AG04449 (cell line): Measurements from ENCODE around the gene DEFB112.

ENCODE experiments used
- CTCF ChIA-PET: fragments of 350-600 bp; formaldehyde crosslinking; extraction: SDS; loops from one replicate; lab custom pipeline; 2021; ENCODE audit warnings: antibody characterized with exemption; lab: Yijun Ruan, JAX
- POLR2A ChIA-PET: fragments of 400-600, 350-600 bp; formaldehyde crosslinking; extraction: SDS; loops from one replicate; lab custom pipeline; 2020; ENCODE audit warnings: antibody characterized with exemption, inconsistent platforms; lab: Yijun Ruan, JAX
- DNase-seq: peaks from one replicate; pipeline ENCODE4 v3.0.0-alpha.2; 2010; ENCODE audit warnings: low read depth, low spot score
- H3K4me3 ChIP-seq: 2 replicates; pipeline ENCODE4 v1.5.1; 2011; ENCODE audit warnings: low read depth, mild to moderate bottlenecking, control low read depth, low read length
- TF ChIP-seq, protein P1 (sequence below): IDR thresholded peaks from one replicate; pipeline ENCODE4 v1.5.1; 2011; ENCODE audit warnings: mild to moderate bottlenecking, moderate library complexity, low read length, control low read depth, inconsistent platforms; ENCODE audit not compliant: insufficient read depth; ENCODE audit errors: missing control alignments

The DEFB112 gene

DNA sequence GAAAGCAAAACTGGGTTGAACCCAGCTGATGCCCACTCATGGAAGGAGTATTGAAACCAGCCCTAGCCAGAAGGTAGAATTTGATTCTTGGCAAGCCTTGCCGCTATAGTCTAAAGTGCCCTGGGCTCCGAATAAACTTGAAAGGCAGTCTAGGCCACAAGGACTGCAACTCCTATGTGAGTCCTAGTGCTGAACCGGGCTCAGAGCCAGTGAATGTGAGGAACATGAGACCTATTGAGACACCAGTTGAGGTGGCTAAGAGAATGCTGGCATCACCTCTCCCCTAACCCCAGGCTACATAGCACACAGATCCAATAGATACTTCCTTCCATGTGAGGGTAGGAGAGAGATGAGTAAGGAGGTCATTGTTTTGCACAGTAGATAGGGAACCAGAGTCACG, 24.5 kb downstream of the DEFB112 start:
- ChIA-PET POLR2A (no interaction called here), CTCF (no interaction called here)
- no peak for DNase-seq
- no peak overlapping the region for H3K4me3 ChIP-seq
- TF ChIP-seq, protein P1, sequence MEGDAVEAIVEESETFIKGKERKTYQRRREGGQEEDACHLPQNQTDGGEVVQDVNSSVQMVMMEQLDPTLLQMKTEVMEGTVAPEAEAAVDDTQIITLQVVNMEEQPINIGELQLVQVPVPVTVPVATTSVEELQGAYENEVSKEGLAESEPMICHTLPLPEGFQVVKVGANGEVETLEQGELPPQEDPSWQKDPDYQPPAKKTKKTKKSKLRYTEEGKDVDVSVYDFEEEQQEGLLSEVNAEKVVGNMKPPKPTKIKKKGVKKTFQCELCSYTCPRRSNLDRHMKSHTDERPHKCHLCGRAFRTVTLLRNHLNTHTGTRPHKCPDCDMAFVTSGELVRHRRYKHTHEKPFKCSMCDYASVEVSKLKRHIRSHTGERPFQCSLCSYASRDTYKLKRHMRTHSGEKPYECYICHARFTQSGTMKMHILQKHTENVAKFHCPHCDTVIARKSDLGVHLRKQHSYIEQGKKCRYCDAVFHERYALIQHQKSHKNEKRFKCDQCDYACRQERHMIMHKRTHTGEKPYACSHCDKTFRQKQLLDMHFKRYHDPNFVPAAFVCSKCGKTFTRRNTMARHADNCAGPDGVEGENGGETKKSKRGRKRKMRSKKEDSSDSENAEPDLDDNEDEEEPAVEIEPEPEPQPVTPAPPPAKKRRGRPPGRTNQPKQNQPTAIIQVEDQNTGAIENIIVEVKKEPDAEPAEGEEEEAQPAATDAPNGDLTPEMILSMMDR, result no peak

- ChIA-PET POLR2A (no interaction called here), CTCF (no interaction called here)
- TF ChIP-seq, protein P1, result no peak
These were observed 27.8 kb downstream of the DEFB112 start, which contains the start of gene DEFB110 for GRCh38 chr6:50021894-50022293. Gene DEFB110, minus strand, starts transcription at chr6:50021994. Its CDS starts 59 bp downstream, at chr6:50021935.

DNA sequence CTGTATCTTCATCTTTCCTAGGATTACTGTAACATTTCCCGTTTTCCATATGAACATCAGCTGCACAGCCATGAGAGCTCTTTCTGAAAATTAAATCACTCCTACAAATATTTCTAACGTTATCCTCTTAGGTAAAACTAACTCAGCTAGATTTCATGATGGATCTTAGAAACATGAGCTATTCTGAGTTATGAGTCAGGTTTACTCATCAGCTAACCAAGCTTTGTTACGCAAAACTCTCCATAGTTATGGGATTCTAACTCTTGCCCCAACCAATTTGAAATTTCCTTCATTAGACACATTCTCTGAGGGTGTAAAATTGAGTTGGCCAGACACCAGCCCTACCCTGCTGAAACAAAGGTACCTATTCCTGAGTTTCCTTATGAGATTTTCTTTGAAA, 41.9 kb downstream of the DEFB112 start:
- CTCF ChIA-PET, result no interaction called here
- no peak for DNase-seq
- H3K4me3 ChIP-seq, result no peak overlapping the region
- TF ChIP-seq, protein P1, result no peak
- POLR2A ChIA-PET, result no interaction called here

More at GRCh38 chr6:50021894-50022293, 27.8 kb downstream of the DEFB112 start, which contains the start of gene DEFB110:
- DNase-seq, result no peak
- no peak within 1 kb of the TSS for H3K4me3 ChIP-seq

- H3K4me3 ChIP-seq, result no peak overlapping the region
- DNase-seq, result no peak
- ChIA-PET POLR2A (no interaction called here), CTCF (no interaction called here)
- TF ChIP-seq, protein P1, result no peak
These were observed 46.6 kb downstream of the DEFB112 start for GRCh38 chr6:50003139-50003538.

DNA sequence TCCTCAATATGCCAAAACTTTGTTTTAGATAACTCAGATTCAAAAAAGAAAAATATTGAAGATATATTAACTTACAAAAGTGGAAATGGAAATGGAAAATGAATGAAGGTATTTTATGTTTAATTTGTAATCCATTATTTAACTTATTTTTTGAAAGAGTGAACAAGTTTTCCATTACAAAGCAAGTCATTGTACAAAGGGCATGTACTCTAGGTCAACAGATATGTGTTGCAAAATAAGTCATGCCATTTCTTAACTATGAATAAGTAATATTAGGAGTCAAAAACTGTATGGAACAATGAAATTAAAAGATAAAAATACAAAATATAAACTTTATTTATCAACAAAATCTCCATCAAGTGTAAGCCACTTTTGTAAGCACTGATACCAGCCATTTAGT, 54.5 kb downstream of the DEFB112 start:
- no peak for DNase-seq
- TF ChIP-seq, protein P1, result no peak
- ChIA-PET POLR2A (no interaction called here), CTCF (no interaction called here)
- no peak overlapping the region for H3K4me3 ChIP-seq
